Measurements from ENCODE around the gene VPS35L.
"Not testable (repeated sequence)": the region's sequence is repeated elsewhere in the genome, so short reads cannot be mapped to it uniquely, and the experiment has no call there.

Gene VPS35L

GRCh38 chr16:19672378-19672777 lies 116.9 kb downstream of the VPS35L start:
- Histone ChIP-seq H3K27ac (no peak overlapping the region), H3K36me3 (replicated peaks) (peaks cover 10% of the 10 kb centered on the region), H3K27me3 (replicated peaks) (no peaks in the 10 kb centered on the region), H3K4me3 (ENCODE audit: low read depth, low read length) (no peak overlapping the region)
- TF ChIP-seq CTCF (IDR thresholded peaks at IDR 0.05; ENCODE audit: low read depth, low read length, missing control alignments): no peak
- DNase-seq: peak; percentile 8
- in situ Hi-C loops (cut with HindIII; ENCODE audit: low pct_ligation_motif_present, low sequenced_read_pairs): no loop called here

DNA sequence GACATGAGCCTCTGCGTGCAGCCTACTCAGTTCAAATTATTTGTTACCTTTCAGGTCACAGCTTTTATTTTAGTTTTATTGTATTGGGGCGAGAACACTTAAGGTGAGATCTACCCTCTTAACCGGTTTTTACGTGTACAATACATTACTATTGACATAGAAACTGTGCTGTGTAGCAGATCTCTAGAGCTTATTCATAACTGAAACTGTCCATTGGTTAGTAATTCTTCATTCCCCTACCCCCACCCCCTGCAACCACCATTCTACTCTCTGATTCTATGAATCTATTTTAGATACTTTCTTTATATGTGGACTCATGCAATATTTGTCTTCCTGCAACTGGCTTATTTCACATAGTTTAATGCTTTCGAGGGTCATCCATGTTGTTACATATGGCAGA lies 119.0 kb downstream of the VPS35L start:
- H3K36me3 ChIP-seq (replicated peaks): peaks cover 6% of the 10 kb centered on the region
- H3K27me3 ChIP-seq (replicated peaks): no peaks in the 10 kb centered on the region
- no peak overlapping the region for H3K4me3 ChIP-seq (ENCODE audit: low read depth, low read length)
- DNase-seq: no peak
- in situ Hi-C loops (cut with HindIII; ENCODE audit: low pct_ligation_motif_present, low sequenced_read_pairs): no loop called here
- no peak for TF ChIP-seq CTCF (IDR thresholded peaks at IDR 0.05; ENCODE audit: low read depth, low read length, missing control alignments)
- H3K27ac ChIP-seq: no peak overlapping the region

GRCh38 chr16:19677402-19677801 lies 121.9 kb downstream of the VPS35L start:
- no peak overlapping the region for H3K27ac ChIP-seq
- no peak for DNase-seq
- peaks cover 2% of the 10 kb centered on the region for H3K36me3 ChIP-seq (replicated peaks)
- no peak overlapping the region for H3K4me3 ChIP-seq (ENCODE audit: low read depth, low read length)
- no peak for TF ChIP-seq CTCF (IDR thresholded peaks at IDR 0.05; ENCODE audit: low read depth, low read length, missing control alignments)
- in situ Hi-C loops (cut with HindIII; ENCODE audit: low pct_ligation_motif_present, low sequenced_read_pairs): no loop called here
- no peaks in the 10 kb centered on the region for H3K27me3 ChIP-seq (replicated peaks)

DNA sequence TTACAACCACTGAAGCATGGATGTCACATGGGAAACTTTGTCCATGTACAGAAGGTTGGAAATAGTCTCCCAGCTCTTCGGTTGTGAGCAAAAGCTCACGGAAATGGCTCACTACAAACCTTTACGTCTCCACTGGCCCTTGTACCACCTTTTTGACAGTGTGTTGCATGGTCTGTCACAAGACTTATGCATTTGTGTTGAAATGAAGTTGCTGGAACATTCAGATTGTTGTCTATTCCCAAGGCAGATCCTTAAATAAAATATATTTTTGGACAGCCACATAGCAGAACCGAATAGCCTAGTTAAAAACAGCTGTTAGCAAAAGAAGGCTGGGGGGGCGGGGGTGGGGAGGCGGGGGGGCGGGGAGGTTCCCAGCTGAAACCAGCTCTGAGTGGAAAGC lies 123.3 kb downstream of the VPS35L start:
- DNase-seq: no peak
- Histone ChIP-seq H3K4me3 (ENCODE audit: low read depth, low read length) (no peak overlapping the region), H3K27ac (no peak overlapping the region), H3K27me3 (replicated peaks) (no peaks in the 10 kb centered on the region), H3K36me3 (replicated peaks) (peaks cover 16% of the 10 kb centered on the region)
- no peak for TF ChIP-seq CTCF (IDR thresholded peaks at IDR 0.05; ENCODE audit: low read depth, low read length, missing control alignments)
- in situ Hi-C loops (cut with HindIII; ENCODE audit: low pct_ligation_motif_present, low sequenced_read_pairs): no loop called here

- H3K4me3 ChIP-seq (ENCODE audit: low read depth, low read length); in situ Hi-C loops (cut with HindIII; ENCODE audit: low pct_ligation_motif_present, low sequenced_read_pairs); H3K27me3 ChIP-seq (replicated peaks); DNase-seq; H3K27ac ChIP-seq: not testable (repeated sequence)
- peaks cover 19% of the 10 kb centered on the region for H3K36me3 ChIP-seq (replicated peaks)
Measured at GRCh38 chr16:19679281-19679680, 123.8 kb downstream of the VPS35L start.

DNA sequence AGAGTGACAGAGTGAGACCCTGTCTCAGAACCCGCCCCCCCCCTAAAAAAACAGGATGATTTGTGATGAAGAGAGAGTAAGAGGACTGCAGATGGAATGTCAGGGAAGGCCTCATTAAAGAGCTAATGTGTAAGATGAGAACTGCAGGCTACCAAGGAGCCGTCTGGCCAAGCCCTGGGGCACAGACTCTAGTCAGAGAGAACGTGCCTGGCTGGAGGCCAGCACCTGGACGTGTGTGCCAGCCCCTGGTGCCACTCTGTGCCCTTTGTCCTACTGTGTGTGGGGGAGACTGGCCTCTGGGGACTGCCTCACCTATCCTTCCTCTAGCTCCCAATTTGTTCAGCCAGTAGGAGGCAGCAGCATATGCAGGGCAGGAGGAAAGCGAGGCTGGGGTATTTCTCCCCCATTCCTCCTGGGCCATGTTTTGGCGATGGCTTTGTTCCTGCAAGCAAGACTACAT lies 125.4 kb downstream of the VPS35L start:
- DNase-seq: no peak
- TF ChIP-seq CTCF (IDR thresholded peaks at IDR 0.05; ENCODE audit: low read depth, low read length, missing control alignments): peak; percentile 25
- H3K27ac ChIP-seq: no peak overlapping the region
- H3K4me3 ChIP-seq (ENCODE audit: low read depth, low read length): no peak overlapping the region
- H3K36me3 ChIP-seq (replicated peaks): peaks cover 27% of the 10 kb centered on the region
- no peaks in the 10 kb centered on the region for H3K27me3 ChIP-seq (replicated peaks)
- in situ Hi-C loops (cut with HindIII; ENCODE audit: low pct_ligation_motif_present, low sequenced_read_pairs): no loop called here
